ENCODE data around the gene UNC79.
A peak's percentile ranks its signal among the peaks of the same experiment; 100 is the strongest.

UNC79 gene

GRCh38 chr14:93747102-93747501 lies 316.4 kb downstream of the UNC79 start:
- H3K27me3 ChIP-seq (ENCODE audit: insufficient read depth, low read depth, severe bottlenecking) = no peaks in the 10 kb centered on the region
- DNase-seq = no peak
- no peak for TF ChIP-seq CTCF (IDR thresholded peaks at IDR 0.05; ENCODE audit: low read depth, low read length)
- H3K36me3 ChIP-seq = no peaks in the 10 kb centered on the region; the same call in 1 of the 2 replicates
- no peaks in the 10 kb centered on the region for H3K9me3 ChIP-seq (ENCODE audit: severe bottlenecking)
- no peak overlapping the region for H3K27ac ChIP-seq
- H3K4me3 ChIP-seq (ENCODE audit: low read depth, low read length) = no peak overlapping the region

GRCh38 chr14:93747560-93747959 lies 316.8 kb downstream of the UNC79 start:
- no peak for DNase-seq
- no peaks in the 10 kb centered on the region for H3K27me3 ChIP-seq (ENCODE audit: insufficient read depth, low read depth, severe bottlenecking)
- TF ChIP-seq CTCF (IDR thresholded peaks at IDR 0.05; ENCODE audit: low read depth, low read length) = no peak
- H3K9me3 ChIP-seq (ENCODE audit: severe bottlenecking) = no peaks in the 10 kb centered on the region
- H3K4me3 ChIP-seq (ENCODE audit: low read depth, low read length) = no peak overlapping the region
- H3K36me3 ChIP-seq = no peaks in the 10 kb centered on the region; the same call in 1 of the 2 replicates
- H3K27ac ChIP-seq = no peak overlapping the region

GRCh38 chr14:93748208-93749075 lies 317.7 kb downstream of the UNC79 start:
- TF ChIP-seq CTCF (IDR thresholded peaks at IDR 0.05; ENCODE audit: low read depth, low read length) = no peak
- no peak overlapping the region for H3K4me3 ChIP-seq (ENCODE audit: low read depth, low read length)
- DNase-seq = no peak
- peak overlapping the region; percentile 36; the same call in 1 of the 2 replicates for H3K27ac ChIP-seq
- no peaks in the 10 kb centered on the region for H3K9me3 ChIP-seq (ENCODE audit: severe bottlenecking)
- H3K27me3 ChIP-seq (ENCODE audit: insufficient read depth, low read depth, severe bottlenecking) = no peaks in the 10 kb centered on the region
- no peaks in the 10 kb centered on the region; the same call in 1 of the 2 replicates for H3K36me3 ChIP-seq

- Histone ChIP-seq H3K27me3 (ENCODE audit: insufficient read depth, low read depth, severe bottlenecking) (no peaks in the 10 kb centered on the region), H3K9me3 (ENCODE audit: severe bottlenecking) (no peaks in the 10 kb centered on the region), H3K27ac (no peak overlapping the region), H3K36me3 (no peaks in the 10 kb centered on the region; the same call in 1 of the 2 replicates), H3K4me3 (ENCODE audit: low read depth, low read length) (no peak overlapping the region)
- TF ChIP-seq CTCF (IDR thresholded peaks at IDR 0.05; ENCODE audit: low read depth, low read length) = no peak
- no peak for DNase-seq
These were observed 318.3 kb downstream of the UNC79 start for GRCh38 chr14:93749076-93749420.

DNA sequence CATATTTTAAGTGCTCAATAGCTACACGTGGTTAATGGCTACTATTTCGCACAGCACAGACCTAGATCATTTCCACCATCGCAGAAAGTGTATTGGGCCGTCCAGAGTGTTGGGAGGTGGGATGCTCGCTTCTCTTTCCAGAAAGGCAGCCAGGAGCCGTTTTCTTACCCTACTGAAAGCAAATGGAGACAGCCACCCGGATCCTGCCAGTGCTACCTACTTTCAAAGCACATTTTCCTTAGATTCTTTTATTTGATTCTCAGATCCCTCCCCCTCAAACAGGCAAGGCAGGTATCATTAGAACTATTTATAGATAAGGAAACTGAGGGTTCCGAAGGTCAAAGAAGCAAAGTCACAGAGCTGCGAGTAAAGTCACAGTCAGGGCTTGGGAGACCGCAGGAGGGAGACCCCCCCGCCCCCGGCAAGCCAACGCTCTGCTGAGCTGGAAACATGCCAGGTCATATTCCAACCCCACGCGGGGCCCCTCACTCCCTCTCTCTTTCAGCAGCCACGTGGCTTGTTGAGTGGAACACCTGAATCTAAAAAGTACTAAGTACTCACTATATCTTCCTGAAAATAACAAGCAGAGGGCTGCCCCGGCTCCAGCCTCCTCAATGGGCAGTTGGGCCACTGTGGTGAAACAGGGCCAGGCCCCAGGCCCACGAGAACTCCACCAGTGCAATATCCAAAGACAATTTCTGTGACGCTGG lies 321.4 kb downstream of the UNC79 start:
- Histone ChIP-seq H3K9me3 (ENCODE audit: severe bottlenecking) (peaks cover 5% of the 10 kb centered on the region), H3K27me3 (ENCODE audit: insufficient read depth, low read depth, severe bottlenecking) (no peaks in the 10 kb centered on the region), H3K36me3 (peaks cover 3% of the 10 kb centered on the region; the same call in 1 of the 2 replicates), H3K4me3 (ENCODE audit: low read depth, low read length) (no peak overlapping the region), H3K27ac (no peak overlapping the region)
- no peak for DNase-seq
- no peak for TF ChIP-seq CTCF (IDR thresholded peaks at IDR 0.05; ENCODE audit: low read depth, low read length)
